SU-DHL-6 (cell line): ENCODE data around the gene FBXW4.

Experiments
- EZH2phosphoT487 ChIP-seq: fragments of 200-600 bp; sonication (generic), shearing (Covaris generic); conservative IDR thresholded peaks from 2 replicates; pipeline ENCODE4 v1.6.1; 2018; ENCODE audit warnings: mild to moderate bottlenecking, antibody characterized with exemption, low read length, moderate library complexity, mixed read lengths
- TF ChIP-seq, protein P1 (sequence below): fragments of 200-600 bp; sonication (generic); IDR thresholded peaks from one replicate; pipeline ENCODE4 v1.5.1; 2017; ENCODE audit warnings: antibody characterized with exemption, mild to moderate bottlenecking, low read length, moderate library complexity; ENCODE audit not compliant: insufficient read depth, poor library complexity, severe bottlenecking

DNA sequence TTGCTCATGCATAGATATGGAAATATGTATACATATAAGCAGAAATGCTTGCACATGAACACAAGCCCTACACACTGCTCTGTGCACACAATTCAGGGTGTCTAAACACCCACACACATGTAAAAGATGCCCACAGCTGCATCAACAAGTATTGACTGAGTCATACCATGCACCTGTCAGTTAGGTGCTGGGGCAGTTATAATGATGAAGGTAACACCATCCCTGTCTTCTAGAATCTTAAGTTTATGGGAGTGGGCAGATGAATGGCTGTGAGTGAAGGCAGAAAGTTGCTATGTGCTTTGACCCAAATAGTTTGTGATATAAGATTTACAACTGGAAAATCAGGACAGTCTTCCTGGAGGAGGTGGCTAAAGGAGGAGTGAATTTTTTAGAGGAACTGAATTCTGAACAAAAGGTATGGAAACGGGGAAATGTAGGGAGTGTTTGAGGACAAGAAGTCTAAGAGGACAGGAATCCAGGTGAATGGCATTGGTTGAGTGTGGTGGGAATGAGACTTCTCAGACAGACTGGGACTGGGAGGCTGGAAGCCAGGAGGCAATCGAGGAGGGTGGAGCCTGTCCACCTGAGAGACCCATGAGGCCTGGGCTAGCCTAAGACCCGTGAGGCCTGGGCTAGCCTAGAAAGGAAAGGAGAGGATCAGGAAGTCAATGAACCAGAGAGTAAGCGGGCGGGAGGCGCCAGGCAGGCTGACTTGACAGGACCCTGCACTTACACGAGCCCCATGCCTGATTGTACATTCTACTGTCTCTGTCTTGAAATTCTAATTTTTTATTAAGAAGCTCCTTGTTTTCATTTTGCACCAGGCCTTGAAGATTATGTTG lies 127.6 kb downstream of the FBXW4 start:
- TF ChIP-seq, protein P1, sequence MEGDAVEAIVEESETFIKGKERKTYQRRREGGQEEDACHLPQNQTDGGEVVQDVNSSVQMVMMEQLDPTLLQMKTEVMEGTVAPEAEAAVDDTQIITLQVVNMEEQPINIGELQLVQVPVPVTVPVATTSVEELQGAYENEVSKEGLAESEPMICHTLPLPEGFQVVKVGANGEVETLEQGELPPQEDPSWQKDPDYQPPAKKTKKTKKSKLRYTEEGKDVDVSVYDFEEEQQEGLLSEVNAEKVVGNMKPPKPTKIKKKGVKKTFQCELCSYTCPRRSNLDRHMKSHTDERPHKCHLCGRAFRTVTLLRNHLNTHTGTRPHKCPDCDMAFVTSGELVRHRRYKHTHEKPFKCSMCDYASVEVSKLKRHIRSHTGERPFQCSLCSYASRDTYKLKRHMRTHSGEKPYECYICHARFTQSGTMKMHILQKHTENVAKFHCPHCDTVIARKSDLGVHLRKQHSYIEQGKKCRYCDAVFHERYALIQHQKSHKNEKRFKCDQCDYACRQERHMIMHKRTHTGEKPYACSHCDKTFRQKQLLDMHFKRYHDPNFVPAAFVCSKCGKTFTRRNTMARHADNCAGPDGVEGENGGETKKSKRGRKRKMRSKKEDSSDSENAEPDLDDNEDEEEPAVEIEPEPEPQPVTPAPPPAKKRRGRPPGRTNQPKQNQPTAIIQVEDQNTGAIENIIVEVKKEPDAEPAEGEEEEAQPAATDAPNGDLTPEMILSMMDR, result no peak
- no peak for TF ChIP-seq EZH2phosphoT487
